Thoracic aorta (tissue), 2 donors: ENCODE measurements around the gene SLC25A52. TPM values are rescaled to one million over a fixed set of nuclear protein-coding genes. Genes with fewer than 3 reads are reported as not detected.

ENCODE experiments used
- ATAC-seq: fragments of 150-250 bp; one replicate; pipeline ENCODE4 v1.8.0; 2017; ENCODE audit warnings: low read depth; ENCODE audit not compliant: insufficient number of reproducible peaks, low FRiP score
- DNase-seq: peaks from one replicate; pipeline ENCODE4 v3.0.0-alpha.2; 2020; ENCODE audit warnings: low spot score
- H3K27ac ChIP-seq, 2 donors: fragments of 200-600 bp; sonication (generic); 1 replicate in 1 of 2; 2 replicates in 1 of 2; pipeline ENCODE4 v1.5.1; 2016; ENCODE audit warnings: mild to moderate bottlenecking in 2 of 2, moderate library complexity in 2 of 2
- H3K27me3 ChIP-seq: fragments of 200-600 bp; sonication (generic); replicated peaks from 2 replicates; pipeline ENCODE4 v1.6.0; 2016; ENCODE audit warnings: mild to moderate bottlenecking; ENCODE audit not compliant: insufficient read depth
- H3K36me3 ChIP-seq: fragments of 200-600 bp; sonication (generic); one replicate; pipeline ENCODE4 v1.5.1; 2016
- H3K4me1 ChIP-seq, 2 donors: fragments of 200-600 bp; sonication (generic); 1 replicate in 1 of 2; 2 replicates in 1 of 2; pipeline versions ENCODE4 v1.5.1 to v1.6.0; 2016; ENCODE audit warnings: low read depth in 2 of 2, mild to moderate bottlenecking in 1 of 2; ENCODE audit not compliant: control insufficient read depth in 1 of 2
- H3K4me3 ChIP-seq: fragments of 200-600 bp; sonication (generic); 2 replicates; pipeline ENCODE4 v1.5.1; 2016; ENCODE audit warnings: mild to moderate bottlenecking
- H3K9me3 ChIP-seq: fragments of 200-600 bp; sonication (generic); 2 replicates; pipeline ENCODE4 v1.5.1; 2016
- total RNA-seq, 2 donors: library from RNA; depleted of rRNA; stranded (reverse); fragments of >200 nt; gene quantifications; one replicate each; pipeline versions ENCODE4 v1.1.0 to v1.2.3, GENCODE V29; 2016
- TF ChIP-seq, protein P1 (sequence below): fragments of 200-600 bp; sonication (generic); IDR thresholded peaks from one replicate; pipeline ENCODE4 v1.5.1; 2019; ENCODE audit warnings: antibody characterized with exemption

The SLC25A52 gene
- total RNA-seq, 2 donors from 2014 or later, result not detected

DNA sequence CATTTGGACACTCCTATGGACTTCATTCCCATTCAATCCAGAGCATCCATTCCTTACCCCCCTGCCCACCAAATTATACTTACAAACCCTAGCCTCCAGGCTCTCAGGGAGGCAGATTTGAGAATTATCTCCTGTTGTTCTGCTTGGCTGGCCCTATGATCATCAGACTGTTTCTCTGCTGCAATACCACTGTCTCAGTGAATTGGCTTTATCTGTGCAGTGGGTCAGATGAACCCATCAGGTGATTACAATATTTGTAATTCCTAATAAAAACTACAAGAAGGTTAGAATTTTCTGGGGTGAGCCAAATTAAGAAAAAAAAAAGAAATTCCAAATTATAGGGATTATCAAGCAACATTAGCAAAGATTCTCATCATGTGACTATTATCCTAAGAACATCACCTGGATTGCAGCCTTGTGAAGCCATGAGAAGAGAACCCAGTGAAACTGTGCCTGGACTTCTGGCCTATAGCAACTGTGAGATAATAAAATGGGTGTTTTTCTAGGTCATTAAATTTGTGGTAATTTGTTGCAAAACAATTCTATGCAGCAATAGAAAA lies 17.8 kb upstream of the SLC25A52 start:
- Histone ChIP-seq H3K36me3 (no peaks in the 10 kb centered on the region), H3K27me3 (no peaks in the 10 kb centered on the region), H3K4me3 (no peak overlapping the region), H3K9me3 (peaks cover 5% of the 10 kb centered on the region), H3K4me1 (no peaks in the 10 kb centered on the region), H3K27ac (no peak overlapping the region)
- TF ChIP-seq, protein P1, sequence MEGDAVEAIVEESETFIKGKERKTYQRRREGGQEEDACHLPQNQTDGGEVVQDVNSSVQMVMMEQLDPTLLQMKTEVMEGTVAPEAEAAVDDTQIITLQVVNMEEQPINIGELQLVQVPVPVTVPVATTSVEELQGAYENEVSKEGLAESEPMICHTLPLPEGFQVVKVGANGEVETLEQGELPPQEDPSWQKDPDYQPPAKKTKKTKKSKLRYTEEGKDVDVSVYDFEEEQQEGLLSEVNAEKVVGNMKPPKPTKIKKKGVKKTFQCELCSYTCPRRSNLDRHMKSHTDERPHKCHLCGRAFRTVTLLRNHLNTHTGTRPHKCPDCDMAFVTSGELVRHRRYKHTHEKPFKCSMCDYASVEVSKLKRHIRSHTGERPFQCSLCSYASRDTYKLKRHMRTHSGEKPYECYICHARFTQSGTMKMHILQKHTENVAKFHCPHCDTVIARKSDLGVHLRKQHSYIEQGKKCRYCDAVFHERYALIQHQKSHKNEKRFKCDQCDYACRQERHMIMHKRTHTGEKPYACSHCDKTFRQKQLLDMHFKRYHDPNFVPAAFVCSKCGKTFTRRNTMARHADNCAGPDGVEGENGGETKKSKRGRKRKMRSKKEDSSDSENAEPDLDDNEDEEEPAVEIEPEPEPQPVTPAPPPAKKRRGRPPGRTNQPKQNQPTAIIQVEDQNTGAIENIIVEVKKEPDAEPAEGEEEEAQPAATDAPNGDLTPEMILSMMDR, result no peak
- ATAC-seq (no peak), DNase-seq (no peak)

DNA sequence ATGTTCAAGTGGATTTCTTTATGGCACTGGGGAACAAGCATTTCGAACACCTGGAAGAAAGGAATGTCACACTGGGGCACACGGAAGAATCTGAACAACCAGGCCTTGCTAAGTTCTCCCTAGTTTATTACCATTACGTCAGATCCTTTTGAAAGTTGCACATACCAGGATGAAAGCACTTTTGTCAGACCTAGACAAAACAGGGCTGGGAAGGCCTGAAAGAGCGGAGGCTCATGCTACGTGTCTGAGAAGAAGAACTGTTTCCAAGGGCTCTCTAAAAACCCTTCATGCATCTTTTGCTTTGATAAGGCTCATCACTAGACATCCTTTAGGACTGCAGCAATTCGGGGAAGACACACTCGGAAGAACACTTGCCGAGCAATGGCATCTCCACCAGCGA lies 15.4 kb upstream of the SLC25A52 start:
- no peaks in the 10 kb centered on the region for H3K27me3 ChIP-seq
- H3K4me3 ChIP-seq, result no peak overlapping the region
- no peaks in the 10 kb centered on the region for H3K36me3 ChIP-seq
- DNase-seq (no peak), ATAC-seq (no peak)
- no peak overlapping the region for H3K27ac ChIP-seq
- TF ChIP-seq, protein P1, result no peak
- H3K9me3 ChIP-seq, result peaks cover 5% of the 10 kb centered on the region
- no peaks in the 10 kb centered on the region for H3K4me1 ChIP-seq

DNA sequence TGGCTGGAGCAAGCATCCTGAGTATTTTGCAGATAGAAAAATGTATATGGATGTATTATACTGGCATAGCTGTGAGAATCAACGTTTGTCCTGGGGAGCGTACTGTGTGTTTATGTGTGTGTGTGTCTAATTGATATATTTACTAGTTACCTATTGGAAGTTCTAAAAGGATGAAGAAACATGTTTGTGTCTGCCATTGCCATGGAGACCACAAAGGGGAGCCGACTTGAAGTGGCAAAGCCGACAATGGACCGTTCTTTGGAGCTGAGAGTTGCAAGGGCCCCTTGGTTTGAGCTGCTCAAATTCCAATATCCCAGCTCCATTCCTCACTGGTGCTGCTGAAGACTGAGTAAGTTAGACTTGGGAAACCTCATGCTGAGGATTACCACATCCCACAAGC lies 14.3 kb upstream of the SLC25A52 start:
- Histone ChIP-seq H3K4me3 (no peak overlapping the region), H3K36me3 (no peaks in the 10 kb centered on the region), H3K9me3 (peaks cover 5% of the 10 kb centered on the region), H3K27ac (no peak overlapping the region), H3K4me1 (no peaks in the 10 kb centered on the region), H3K27me3 (no peaks in the 10 kb centered on the region)
- DNase-seq, result no peak
- no peak for ATAC-seq
- TF ChIP-seq, protein P1, result no peak

DNA sequence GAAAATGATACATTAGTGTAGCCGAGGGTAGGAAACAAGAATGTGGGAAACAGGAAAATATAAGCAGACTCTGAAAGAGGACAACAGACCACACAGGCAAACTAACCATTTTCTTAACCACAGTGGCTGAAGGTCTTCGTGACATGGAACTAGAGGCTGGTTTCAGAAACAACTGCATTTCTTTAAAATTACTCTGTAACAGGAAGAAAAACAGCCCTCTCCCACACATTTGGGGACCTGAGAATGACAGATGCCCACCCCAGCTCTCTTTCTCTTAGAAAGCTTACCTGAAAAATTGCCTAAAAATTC lies 13.8 kb upstream of the SLC25A52 start:
- no peaks in the 10 kb centered on the region for H3K27me3 ChIP-seq
- H3K9me3 ChIP-seq, result peaks cover 5% of the 10 kb centered on the region
- DNase-seq, result no peak
- no peak overlapping the region for H3K27ac ChIP-seq
- ATAC-seq, result no peak
- no peak overlapping the region for H3K4me3 ChIP-seq
- TF ChIP-seq, protein P1, result no peak
- H3K36me3 ChIP-seq, result no peaks in the 10 kb centered on the region
- H3K4me1 ChIP-seq, result no peaks in the 10 kb centered on the region

DNA sequence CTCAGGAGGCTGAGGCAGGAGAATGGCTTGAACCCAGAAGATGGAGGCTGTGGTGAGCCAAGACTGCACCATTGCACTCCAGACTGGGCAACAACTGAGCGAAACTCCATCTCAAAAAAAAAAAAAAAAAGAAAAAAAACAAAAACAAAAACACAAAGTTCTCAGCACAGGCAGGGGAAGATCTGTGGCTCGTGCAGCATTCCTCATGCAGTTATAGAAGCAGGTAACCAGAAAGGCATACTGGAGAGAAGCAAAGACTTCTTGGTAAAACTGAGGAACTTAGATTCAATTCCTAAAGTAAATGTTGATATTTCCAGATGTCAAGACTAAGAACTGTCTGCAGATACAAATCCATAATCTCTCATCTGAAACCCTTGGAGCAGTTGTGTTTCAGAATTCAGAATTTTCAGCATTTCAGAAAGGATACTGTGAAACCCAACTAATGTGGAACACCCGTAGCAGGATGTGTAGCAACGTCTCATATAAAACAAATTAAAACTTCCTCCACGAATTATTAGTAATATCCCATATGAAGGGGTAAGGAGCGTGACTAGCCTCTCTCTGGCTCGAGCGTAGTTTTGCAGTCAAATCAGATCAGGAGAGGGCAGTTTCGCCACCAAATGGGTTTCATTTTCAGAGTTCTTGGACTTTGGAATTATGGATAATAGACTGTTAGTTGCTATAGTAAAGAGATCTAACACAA lies 13.2 kb upstream of the SLC25A52 start:
- no peak for ATAC-seq
- no peak overlapping the region for H3K4me3 ChIP-seq
- H3K9me3 ChIP-seq, result peaks cover 1% of the 10 kb centered on the region

More for the DNA sequence above, 13.2 kb upstream of the SLC25A52 start:
- Histone ChIP-seq H3K27me3 (no peaks in the 10 kb centered on the region), H3K4me1 (no peaks in the 10 kb centered on the region), H3K27ac (no peak overlapping the region), H3K36me3 (no peaks in the 10 kb centered on the region)
- TF ChIP-seq, protein P1, result no peak
- DNase-seq, result no peak
